Gastrocnemius medialis (tissue), 4 donors: ENCODE measurements around the gene NDUFS5.

Experiments used
- POLR2A ChIP-seq, 2 donors: fragments of 450-650 bp; IDR thresholded peaks; one replicate each; pipeline ENCODE4 v1.6.1; 2017; ENCODE audit warnings: antibody characterized with exemption in 2 of 2, mild to moderate bottlenecking in 2 of 2, moderate library complexity in 2 of 2
- TF ChIP-seq, protein P1 (sequence below), 5 experiments: fragments of 450-650 bp in 3 of 5; fragments of 200-600 bp in 2 of 5; sonication (generic) in 2 of 5; IDR thresholded peaks in 4 of 5; conservative IDR thresholded peaks in 1 of 5; 1 replicate in 4 of 5; 2 replicates in 1 of 5; pipeline ENCODE4 v1.5.1; 2016 to 2019; ENCODE audit warnings: antibody characterized with exemption in 5 of 5, mild to moderate bottlenecking in 3 of 5, moderate library complexity in 3 of 5

DNA sequence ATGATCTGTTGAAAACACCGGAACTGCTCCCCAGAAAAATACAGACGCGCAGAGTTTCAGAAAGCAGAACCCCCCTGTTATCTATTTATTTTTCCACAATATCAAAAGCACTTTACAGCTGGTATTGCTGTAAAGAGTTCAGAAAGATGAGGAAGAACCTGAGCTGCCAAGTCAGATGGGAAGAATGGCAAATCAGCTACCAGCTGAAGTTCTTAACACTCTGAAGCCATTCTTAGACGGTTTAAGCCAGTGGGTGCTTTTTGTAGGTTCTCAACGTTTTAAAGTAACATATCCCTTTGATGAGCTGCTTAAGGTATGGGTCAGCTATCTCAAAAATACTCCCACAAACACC lies 35.8 kb upstream of the NDUFS5 start:
- TF ChIP-seq, protein P1, sequence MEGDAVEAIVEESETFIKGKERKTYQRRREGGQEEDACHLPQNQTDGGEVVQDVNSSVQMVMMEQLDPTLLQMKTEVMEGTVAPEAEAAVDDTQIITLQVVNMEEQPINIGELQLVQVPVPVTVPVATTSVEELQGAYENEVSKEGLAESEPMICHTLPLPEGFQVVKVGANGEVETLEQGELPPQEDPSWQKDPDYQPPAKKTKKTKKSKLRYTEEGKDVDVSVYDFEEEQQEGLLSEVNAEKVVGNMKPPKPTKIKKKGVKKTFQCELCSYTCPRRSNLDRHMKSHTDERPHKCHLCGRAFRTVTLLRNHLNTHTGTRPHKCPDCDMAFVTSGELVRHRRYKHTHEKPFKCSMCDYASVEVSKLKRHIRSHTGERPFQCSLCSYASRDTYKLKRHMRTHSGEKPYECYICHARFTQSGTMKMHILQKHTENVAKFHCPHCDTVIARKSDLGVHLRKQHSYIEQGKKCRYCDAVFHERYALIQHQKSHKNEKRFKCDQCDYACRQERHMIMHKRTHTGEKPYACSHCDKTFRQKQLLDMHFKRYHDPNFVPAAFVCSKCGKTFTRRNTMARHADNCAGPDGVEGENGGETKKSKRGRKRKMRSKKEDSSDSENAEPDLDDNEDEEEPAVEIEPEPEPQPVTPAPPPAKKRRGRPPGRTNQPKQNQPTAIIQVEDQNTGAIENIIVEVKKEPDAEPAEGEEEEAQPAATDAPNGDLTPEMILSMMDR (IDR thresholded peaks at IDR 0.05 in 4 of 5, conservative IDR thresholded peaks at IDR 0.05 in 1 of 5), result no peak
- TF ChIP-seq POLR2A (IDR thresholded peaks at IDR 0.05), result no peak
